Heart right ventricle (tissue), 16 donors: ENCODE results near the gene MGLL. TPM values are rescaled to one million over a fixed set of nuclear protein-coding genes. Genes with fewer than 3 reads are reported as not detected.

Experiments
- ATAC-seq, 8 donors: fragments of 200-7000 bp; cut with Tn5 transposase; one replicate each; pipeline ENCODE4 v1.9.1; 2020; ENCODE audit warnings: mild to moderate bottlenecking in 8 of 8, moderate library complexity in 8 of 8, moderate number of reproducible peaks in 1 of 8
- DNase-seq, 2 donors: peaks; one replicate each; pipeline ENCODE4 v3.0.0-alpha.2; 2020
- H3K27ac ChIP-seq, 10 donors: fragments of 200-600 bp; sonication (generic) in 2 of 10; one replicate each; pipeline versions ENCODE4 v1.5.0 to v1.8.0; 2020 to 2022; ENCODE audit warnings: mild to moderate bottlenecking in 3 of 10
- H3K27me3 ChIP-seq, 7 donors: fragments of 200-600 bp; one replicate each; pipeline ENCODE4 v1.8.0; 2021 to 2022; ENCODE audit warnings: mild to moderate bottlenecking in 2 of 7
- H3K36me3 ChIP-seq, 9 donors: fragments of 200-600 bp; sonication (generic) in 1 of 9; one replicate each; pipeline versions ENCODE4 v1.5.0 to v1.8.0; 2020 to 2022; ENCODE audit warnings: mild to moderate bottlenecking in 2 of 9
- H3K4me1 ChIP-seq, 9 donors: fragments of 200-600 bp; sonication (generic) in 1 of 9; one replicate each; pipeline versions ENCODE4 v1.5.0 to v1.8.0; 2020 to 2022; ENCODE audit warnings: mild to moderate bottlenecking in 4 of 9
- H3K4me3 ChIP-seq, 10 donors: fragments of 200-600 bp; sonication (generic) in 2 of 10; one replicate each; pipeline versions ENCODE4 v1.5.0 to v1.8.0; 2020 to 2022; ENCODE audit warnings: mild to moderate bottlenecking in 7 of 10, moderate library complexity in 2 of 10
- H3K9me3 ChIP-seq, 11 donors: fragments of 200-600 bp in 10 of 11; sonication (generic) in 2 of 11; one replicate each; pipeline versions ENCODE4 v1.5.0 to v1.8.0; 2013 to 2022; ENCODE audit warnings: mild to moderate bottlenecking in 2 of 11, control low read depth in 1 of 11, moderate library complexity in 1 of 11
- CTCF ChIP-seq, 9 donors: fragments of 200-600 bp; sonication (generic) in 2 of 9; IDR thresholded peaks; one replicate each; pipeline versions ENCODE4 v1.5.0 to v1.8.0; 2021 to 2022; ENCODE audit warnings: antibody characterized with exemption in 9 of 9, mild to moderate bottlenecking in 5 of 9, moderate library complexity in 1 of 9
- WGBS, 2 donors: extraction: QIAGEN DNeasy Blood & Tissue Kit; methylation state at CpG; one replicate each; pipeline ENCODE4 v1.1.7; 2013; ENCODE audit warnings: inconsistent platforms in 1 of 2; 5-methylcytosine and 5-hydroxymethylcytosine counted together
- intact Hi-C, 10 donors: fragments of 100-400 bp; cut with DNase I; formaldehyde crosslinking; loops; one replicate each; pipeline versions ENCODE4 v1.11.1 to v1.14.2; 2022
- long read RNA-seq, 3 donors: library from polyadenylated mRNA; unstranded; transcript quantifications; one replicate each; pipeline ENCODE4 v2.0.0, GENCODE V29; 2020 to 2021
- polyA plus RNA-seq, 2 donors: library from polyadenylated mRNA; stranded (reverse); fragments of 200-250 nt; gene quantifications; one replicate each; pipeline ENCODE4 v1.2.3, GENCODE V29; 2013
- total RNA-seq, 10 donors: library from RNA; stranded (reverse); fragmentation: NEBNext Ultra II Directional in 3 of 10; extraction: Animal tissue kit (Norgen Biotek cat#: 25700) in 3 of 10; gene quantifications; one replicate each; pipeline versions ENCODE4 v1.2.1 to v1.2.4, GENCODE V29; 2021 to 2023
- donor health status: Arrhythmogenic right ventricular cardiomyopathy.
- donor health status: ischemic (EF 13 %, LVEDD 7.1; RV severe dilation, severe dysfunction).
- donor health status: healthy with polysubstance abuse.
- donor health status: DM: no; HTN: yes; CAD: no.
- donor health status: DM: no; HTN: no; CAD: no.
- donor health status: ischemic (EF 25% LVEDD 6.9; RV normal size, moderate dysfunction).
- donor health status: ischemic (EF 25% LVEDD 5.7; RV mildly dilated, moderate dysfunction).
- donor health status: healthy.
- donor health status: DM: yes; HTN: yes; CAD: no.
- donor health status: Ischemic cardiomyopathy.
- donor health status: ischemic (EF 35%, LVEDD 5.7; RV mildly dilated, moderate dysfunction).
- donor health status: nonischemic (EF 11% LVEDD 7.7; RV severe dilation, severe dysfunction).
- donor health status: DM: yes; HTN: yes; CAD: no.
- donor health status: PGD.
- donor health status: ischemic (EF 29% LVEDD 5.4; RV normal size, mild dysfunction).
- donor health status: nonischemic (EF 23%, LVEDD 6.1; RV moderate dilation, normal function).

Gene MGLL
- total RNA-seq (100 to 1,000 TPM in 1 of 10 donors, 10 to 100 TPM in 9; 52.0 to 103 (median 69.7) TPM), polyA plus RNA-seq (10 to 100 TPM; 35.7 to 61.5 TPM)
- long read RNA-seq, donor 1, full-length matches to known transcripts, result 100 of 205 reads
- long read RNA-seq, donor 1, partial matches to known transcripts, result 7 of 205 reads
- long read RNA-seq, donor 1, other reads (novel, unspliced or antisense), result 98 of 205 reads
- long read RNA-seq, donor 2, full-length matches to known transcripts, result 101 of 182 reads
- long read RNA-seq, donor 2, partial matches to known transcripts, result 6 of 182 reads
- long read RNA-seq, donor 2, other reads (novel, unspliced or antisense), result 75 of 182 reads
- long read RNA-seq, donor 3, full-length matches to known transcripts, result 62 of 179 reads
- long read RNA-seq, donor 3, partial matches to known transcripts, result 2 of 179 reads
- long read RNA-seq, donor 3, other reads (novel, unspliced or antisense), result 115 of 179 reads

DNA sequence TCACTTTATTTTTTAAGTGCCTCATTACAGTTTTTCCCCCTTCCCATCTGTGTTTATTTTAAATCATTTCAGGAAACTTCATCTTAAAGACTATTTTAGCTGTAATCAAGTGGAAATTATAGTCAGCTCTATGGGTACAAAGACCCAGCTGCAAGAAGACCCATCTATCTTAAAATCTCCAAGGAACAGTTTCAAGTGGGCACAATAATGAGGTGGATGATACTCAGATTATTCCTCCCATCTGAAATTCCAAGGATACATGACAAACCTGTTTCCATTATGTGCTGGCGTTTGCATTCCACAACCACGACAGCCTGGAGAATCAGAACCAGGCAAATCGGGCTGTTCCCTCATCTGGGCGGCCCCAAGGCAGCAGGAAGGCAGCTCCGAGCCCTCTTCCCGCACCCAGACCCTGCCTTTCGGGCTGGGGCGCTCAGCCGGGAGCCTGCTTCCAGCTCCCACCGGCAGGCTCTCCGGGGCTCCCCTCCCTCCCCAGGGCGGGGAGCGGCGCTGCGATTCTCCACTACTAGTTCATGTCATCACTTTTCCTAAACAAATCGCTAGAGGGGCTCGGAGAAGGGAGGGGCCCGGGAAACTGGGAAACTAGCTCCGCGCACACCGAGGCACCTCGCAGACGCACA is at the start of gene MGLL:
Gene MGLL (minus strand): TSS at position 475 of the 641 bp plus-strand sequence. CDS start 197 bp downstream, at position 278.
- H3K36me3 ChIP-seq, result peaks cover 0 to 31% (median 4%) of the 10 kb centered on the region in 9 donors
- 1 to 3% methylated on average over 23 of the region's 23 CpGs for WGBS, 2 donors
- no peaks in the 10 kb centered on the region for H3K27me3 ChIP-seq
- H3K9me3 ChIP-seq, result peaks cover 0 to 4% (median 0%) of the 10 kb centered on the region in 11 donors
- ATAC-seq (peak; percentile 45 to 73 (median 56)), DNase-seq (peak; percentile 51 to 55)
- peak within 1 kb of the TSS; percentile 74 to 98 (median 95) for H3K27ac ChIP-seq
- H3K4me1 ChIP-seq, result peaks cover 8 to 55% (median 39%) of the 10 kb centered on the region in 9 donors
- intact Hi-C loops, result loop anchor here in 9 of 10 donors (2.0 to 10.0 kb wide), 10 partner anchors 35 to 227 kb away; partner anchors contain the start of genes MCM2 (in 1 of the 9) and TPRA1 (in 1 of the 9)
- peak within 1 kb of the TSS; percentile 32 to 92 (median 84) for H3K4me3 ChIP-seq
- TF ChIP-seq CTCF (IDR thresholded peaks at IDR 0.05), result no peak

DNA sequence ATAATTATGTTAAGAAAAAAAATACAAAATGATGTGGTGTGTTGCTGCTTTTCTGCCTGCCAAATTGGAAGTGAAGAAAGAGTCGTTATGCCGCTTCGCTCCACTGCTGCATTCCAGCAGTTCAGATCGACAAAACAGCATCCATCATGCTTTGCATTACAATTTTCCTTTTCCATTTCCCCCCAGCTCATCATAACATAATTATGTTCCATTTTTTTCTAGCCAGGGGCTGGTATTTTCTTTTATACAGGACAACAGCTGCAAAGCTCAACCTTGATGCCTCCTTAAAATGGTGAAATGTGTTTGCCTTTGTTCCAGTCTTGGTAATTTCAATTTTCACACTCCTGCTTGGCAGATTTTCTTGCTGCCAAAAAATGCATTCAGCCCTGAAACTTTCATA is 47.8 kb upstream of the MGLL start:
- H3K4me1 ChIP-seq, result no peaks in the 10 kb centered on the region
- ATAC-seq (no peak), DNase-seq (no peak)
- no peaks in the 10 kb centered on the region for H3K36me3 ChIP-seq
- intact Hi-C loops, result no loop called here
- no peak for TF ChIP-seq CTCF (IDR thresholded peaks at IDR 0.05)
- peaks cover 0 to 4% (median 0%) of the 10 kb centered on the region in 11 donors for H3K9me3 ChIP-seq
- peaks cover 0 to 5% (median 0%) of the 10 kb centered on the region in 7 donors for H3K27me3 ChIP-seq
- no peak overlapping the region for H3K4me3 ChIP-seq
- 70 to 79% methylated on average over 4 of the region's 4 CpGs for WGBS, 2 donors
- no peak overlapping the region for H3K27ac ChIP-seq

DNA sequence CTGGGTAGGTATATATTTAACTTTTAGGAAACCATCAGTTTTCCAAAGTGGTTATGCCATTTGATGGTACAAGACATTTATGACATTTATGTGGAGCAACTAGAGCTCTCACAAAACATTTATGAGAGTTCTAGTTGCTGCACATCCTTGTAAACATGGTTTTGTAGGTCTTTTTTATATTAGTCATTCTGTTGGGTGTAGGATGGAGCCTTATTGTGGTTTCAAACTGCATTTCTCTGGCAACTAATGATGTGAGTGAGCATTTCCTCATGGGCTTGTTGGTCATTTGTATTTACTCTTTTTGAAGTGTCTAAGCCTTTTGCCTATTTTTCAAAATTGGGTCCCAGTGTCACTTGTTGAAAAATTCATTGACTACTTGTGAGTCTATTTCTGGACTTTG is 45.7 kb upstream of the MGLL start:
- DNase-seq, result no peak
- intact Hi-C loops, result no loop called here
- Histone ChIP-seq H3K36me3 (no peaks in the 10 kb centered on the region), H3K4me3 (no peak overlapping the region), H3K9me3 (peaks cover 0 to 4% (median 0%) of the 10 kb centered on the region in 11 donors), H3K27ac (no peak overlapping the region), H3K27me3 (peaks cover 0 to 5% (median 0%) of the 10 kb centered on the region in 7 donors), H3K4me1 (no peaks in the 10 kb centered on the region)
- no peak for TF ChIP-seq CTCF (IDR thresholded peaks at IDR 0.05)
- no peak for ATAC-seq

DNA sequence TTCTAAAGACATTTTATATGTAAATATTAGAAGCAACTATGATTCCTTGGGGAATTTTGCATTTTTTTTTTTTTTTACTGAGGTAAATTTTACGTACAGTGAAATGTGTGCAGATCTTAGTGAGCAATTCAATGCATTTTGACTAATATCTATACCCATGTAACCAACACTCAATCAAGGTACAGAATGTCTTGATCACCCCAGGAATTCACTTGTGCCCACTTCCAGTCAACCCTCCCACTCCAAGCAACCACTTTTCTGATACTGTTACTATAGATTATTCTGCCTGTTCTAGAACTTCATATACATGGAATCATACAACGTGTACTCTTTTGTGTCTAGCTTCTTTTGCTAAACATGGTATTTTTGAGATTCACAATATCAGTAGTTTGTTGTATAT is 45.1 kb upstream of the MGLL start:
- ATAC-seq (no peak), DNase-seq (no peak)
- TF ChIP-seq CTCF (IDR thresholded peaks at IDR 0.05), result no peak
- H3K4me1 ChIP-seq, result no peaks in the 10 kb centered on the region
- no peak overlapping the region for H3K4me3 ChIP-seq
- peaks cover 0 to 5% (median 0%) of the 10 kb centered on the region in 7 donors for H3K27me3 ChIP-seq
- 91 to 95% methylated on average over 2 of the region's 2 CpGs for WGBS, 2 donors
- no peak overlapping the region for H3K27ac ChIP-seq
- peaks cover 0 to 4% (median 0%) of the 10 kb centered on the region in 11 donors for H3K9me3 ChIP-seq
- H3K36me3 ChIP-seq, result no peaks in the 10 kb centered on the region
- intact Hi-C loops, result no loop called here
